Measurements from ENCODE around the gene XG. TPM values are rescaled to one million over a fixed set of nuclear protein-coding genes. Genes with fewer than 3 reads are reported as not detected.

The XG gene
- total and polyA plus RNA-seq, 9 of the 15 experiments (the other 6 are each of a cell fraction or from before 2014, with no cell fraction given): 0.03 to 0.12 TPM; not detected in 7

GRCh38 chrX:2732076-2732475 lies 19.8 kb upstream of the XG start (continued):
- TF ChIP-seq ZNF354B (CRISPR knock-in tag; IDR thresholded peaks at IDR 0.05): no peak
- no peak for TF ChIP-seq ESRRA (IDR thresholded peaks at IDR 0.05; ENCODE audit: borderline replicate concordance, low read depth)

DNA sequence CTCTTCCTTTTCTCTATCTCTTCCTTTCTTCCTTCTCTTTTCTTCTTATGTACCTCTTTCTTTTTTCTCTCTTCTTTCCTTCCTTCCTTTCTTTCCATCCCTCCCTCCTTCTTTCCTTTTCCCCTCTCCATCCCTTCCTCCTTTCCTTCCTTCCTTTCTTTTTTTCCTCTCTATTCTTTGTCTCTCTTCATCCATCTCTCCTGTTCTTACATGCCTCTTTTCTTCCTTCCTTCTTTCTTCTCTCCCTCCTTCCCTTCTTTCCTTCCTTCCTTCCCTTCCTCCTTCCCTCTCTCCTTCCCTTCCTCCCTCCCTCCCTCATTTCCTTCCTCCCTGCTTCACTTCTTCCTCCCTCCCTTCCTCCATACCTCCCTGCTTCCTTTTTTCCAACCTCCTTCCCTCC lies 19.2 kb upstream of the XG start:
- no peak for DNase-seq (ENCODE audit: extremely low read depth in 1 of 4, low spot score in 3 of 4)
- H3K9me1 ChIP-seq (ENCODE audit: control insufficient read depth, insufficient read depth, low read length): no peaks in the 10 kb centered on the region
- no peak for FAIRE-seq
- no peak for ATAC-seq
- H3K27ac ChIP-seq (ENCODE audit: extremely low read depth, low read depth, low read length): no peak overlapping the region
- no peak overlapping the region for H3K4me3 ChIP-seq
- H3K9me3 ChIP-seq (replicated peaks; ENCODE audit: control insufficient read depth, insufficient read depth, low read depth, low read length): 0 out of 2 replicates have a peak, but pooled peaks cover 1% of the 10 kb centered on the region
- no peak overlapping the region for H2AFZ ChIP-seq (ENCODE audit: low read depth, low read length)
- no peaks in the 10 kb centered on the region for H3K36me3 ChIP-seq (ENCODE audit: control insufficient read depth, insufficient read depth, low read length)
- peak; percentile 70 for TF ChIP-seq ZNF512 (tag; IDR thresholded peaks at IDR 0.05)
- no peak for TF ChIP-seq SRSF7 (optimal IDR thresholded peaks at IDR 0.05; ENCODE audit: low read depth, low read length)
- H3K4me2 ChIP-seq (ENCODE audit: insufficient read depth, low read length): no peak overlapping the region
- ChIA-PET POLR2A (no interaction called here), CTCF (ENCODE audit: low intra/inter-chr PET ratio) (no interaction called here)
- H4K20me1 ChIP-seq (replicated peaks; ENCODE audit: control insufficient read depth, insufficient read depth, low read length): no peaks in the 10 kb centered on the region
- in situ Hi-C loops (cut with MboI): no loop called here
- H3K79me2 ChIP-seq (ENCODE audit: control insufficient read depth, insufficient read depth, low read length): no peaks in the 10 kb centered on the region
- no TSS peak for BruUV-seq (replicated peaks)
- no peaks in the 10 kb centered on the region for H3K4me1 ChIP-seq (replicated peaks in 1 of 2; ENCODE audit: control insufficient read depth in 2 of 2, insufficient read depth in 2 of 2, low read length in 2 of 2)
- intact Hi-C loops (cut with micrococcal nuclease): no loop called here
- H3K9ac ChIP-seq (ENCODE audit: insufficient read depth in 1 of 2, low read depth in 2 of 2, low read length in 2 of 2): no peak overlapping the region
- no peaks in the 10 kb centered on the region for H3K27me3 ChIP-seq (ENCODE audit: control insufficient read depth in 2 of 2, insufficient read depth in 2 of 2, low read length in 2 of 2)
